ENCODE measurements around the gene SEC31A. TPM values are rescaled to one million over a fixed set of nuclear protein-coding genes. Genes with fewer than 3 reads are reported as not detected.

SEC31A gene
- total and polyA plus RNA-seq, 12 donors = 137 to 355 (median 205) TPM

DNA sequence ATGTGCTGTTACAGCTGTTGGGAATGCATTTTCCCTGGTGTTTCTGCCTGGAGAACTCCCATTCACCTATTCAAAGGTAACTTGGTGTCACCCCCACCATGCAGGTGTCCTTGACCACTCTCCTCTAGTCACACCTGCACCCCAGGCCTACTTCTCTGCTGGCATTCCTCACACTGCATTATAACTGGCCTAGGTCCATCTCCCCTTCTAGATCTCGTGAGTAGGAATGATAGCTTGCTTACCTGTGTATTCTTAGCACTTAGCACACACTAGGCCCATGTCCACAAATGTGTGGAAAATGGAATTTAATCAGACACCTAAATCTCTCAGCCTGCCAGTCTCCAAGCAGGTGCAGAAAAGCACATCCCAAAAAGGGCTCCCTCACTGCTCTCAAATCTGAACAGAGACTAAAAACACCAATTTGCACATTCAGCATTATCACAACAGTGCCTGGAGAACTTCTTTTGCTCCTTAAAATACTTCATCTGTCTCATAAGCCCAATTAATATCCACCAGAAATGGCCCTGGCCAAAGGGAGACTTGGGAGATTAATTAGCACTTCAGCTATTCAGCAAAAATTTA is 110.7 kb downstream of the SEC31A start:
- peak overlapping the region in 3 of 5 donors; percentile 52 to 59 (median 58) for H3K27ac ChIP-seq
- H3K4me3 ChIP-seq = no peak overlapping the region
- intact Hi-C loops (cut with DNase I) = no loop called here
- DNase-seq = peak in 3 of 7 donors; percentile 6 to 29 (median 9)
- H3K27me3 ChIP-seq = no peaks in the 10 kb centered on the region
- peaks cover 24 to 50% of the 10 kb centered on the region in 2 donors for H3K4me1 ChIP-seq (replicated peaks in 1 of 2)
- WGBS, 4 donors = 38 to 56% (median 50%) methylated on average over 1 of the region's 1 CpG
- H3K36me3 ChIP-seq (replicated peaks in 1 of 2) = no peaks in the 10 kb centered on the region
- TF ChIP-seq, protein P1, sequence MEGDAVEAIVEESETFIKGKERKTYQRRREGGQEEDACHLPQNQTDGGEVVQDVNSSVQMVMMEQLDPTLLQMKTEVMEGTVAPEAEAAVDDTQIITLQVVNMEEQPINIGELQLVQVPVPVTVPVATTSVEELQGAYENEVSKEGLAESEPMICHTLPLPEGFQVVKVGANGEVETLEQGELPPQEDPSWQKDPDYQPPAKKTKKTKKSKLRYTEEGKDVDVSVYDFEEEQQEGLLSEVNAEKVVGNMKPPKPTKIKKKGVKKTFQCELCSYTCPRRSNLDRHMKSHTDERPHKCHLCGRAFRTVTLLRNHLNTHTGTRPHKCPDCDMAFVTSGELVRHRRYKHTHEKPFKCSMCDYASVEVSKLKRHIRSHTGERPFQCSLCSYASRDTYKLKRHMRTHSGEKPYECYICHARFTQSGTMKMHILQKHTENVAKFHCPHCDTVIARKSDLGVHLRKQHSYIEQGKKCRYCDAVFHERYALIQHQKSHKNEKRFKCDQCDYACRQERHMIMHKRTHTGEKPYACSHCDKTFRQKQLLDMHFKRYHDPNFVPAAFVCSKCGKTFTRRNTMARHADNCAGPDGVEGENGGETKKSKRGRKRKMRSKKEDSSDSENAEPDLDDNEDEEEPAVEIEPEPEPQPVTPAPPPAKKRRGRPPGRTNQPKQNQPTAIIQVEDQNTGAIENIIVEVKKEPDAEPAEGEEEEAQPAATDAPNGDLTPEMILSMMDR (IDR thresholded peaks at IDR 0.05) = no peak
- TF ChIP-seq POLR2A (IDR thresholded peaks at IDR 0.05) = no peak
- H3K9me3 ChIP-seq (replicated peaks in 1 of 3) = no peaks in the 10 kb centered on the region

DNA sequence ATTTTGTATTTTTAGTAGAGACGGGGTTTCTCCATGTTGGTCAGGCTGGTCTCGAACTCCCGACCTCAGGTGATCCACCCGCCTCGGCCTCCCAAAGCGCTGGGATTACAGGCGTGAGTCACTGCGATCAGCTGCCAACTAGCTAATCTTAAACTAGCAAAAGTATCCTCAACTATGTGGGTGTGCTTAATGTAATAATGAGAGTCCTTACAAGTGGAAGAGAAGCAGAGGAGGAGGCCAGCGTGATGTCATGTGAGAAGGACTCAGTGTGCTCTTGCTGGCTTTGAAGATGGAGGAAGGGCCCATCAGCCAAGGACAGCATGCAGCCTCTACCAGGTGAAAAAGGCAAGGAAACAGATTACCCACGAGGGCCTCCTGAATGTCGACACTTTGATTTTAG is 111.9 kb downstream of the SEC31A start:
- H3K27ac ChIP-seq = no peak overlapping the region
- no peak overlapping the region for H3K4me3 ChIP-seq
- WGBS, 4 donors = 83 to 95% (median 88%) methylated on average over 9 to 11 of the region's 11 CpGs
- H3K27me3 ChIP-seq = no peaks in the 10 kb centered on the region
- H3K36me3 ChIP-seq (replicated peaks in 1 of 2) = no peaks in the 10 kb centered on the region
- TF ChIP-seq POLR2A (IDR thresholded peaks at IDR 0.05) = no peak
- TF ChIP-seq, protein P1 (IDR thresholded peaks at IDR 0.05) = no peak
- intact Hi-C loops (cut with DNase I) = no loop called here
- H3K4me1 ChIP-seq (replicated peaks in 1 of 2) = peaks cover 15 to 46% of the 10 kb centered on the region in 2 donors
- H3K9me3 ChIP-seq (replicated peaks in 1 of 3) = no peaks in the 10 kb centered on the region
- DNase-seq = peak in 3 of 7 donors; percentile 5 to 31 (median 15)

DNA sequence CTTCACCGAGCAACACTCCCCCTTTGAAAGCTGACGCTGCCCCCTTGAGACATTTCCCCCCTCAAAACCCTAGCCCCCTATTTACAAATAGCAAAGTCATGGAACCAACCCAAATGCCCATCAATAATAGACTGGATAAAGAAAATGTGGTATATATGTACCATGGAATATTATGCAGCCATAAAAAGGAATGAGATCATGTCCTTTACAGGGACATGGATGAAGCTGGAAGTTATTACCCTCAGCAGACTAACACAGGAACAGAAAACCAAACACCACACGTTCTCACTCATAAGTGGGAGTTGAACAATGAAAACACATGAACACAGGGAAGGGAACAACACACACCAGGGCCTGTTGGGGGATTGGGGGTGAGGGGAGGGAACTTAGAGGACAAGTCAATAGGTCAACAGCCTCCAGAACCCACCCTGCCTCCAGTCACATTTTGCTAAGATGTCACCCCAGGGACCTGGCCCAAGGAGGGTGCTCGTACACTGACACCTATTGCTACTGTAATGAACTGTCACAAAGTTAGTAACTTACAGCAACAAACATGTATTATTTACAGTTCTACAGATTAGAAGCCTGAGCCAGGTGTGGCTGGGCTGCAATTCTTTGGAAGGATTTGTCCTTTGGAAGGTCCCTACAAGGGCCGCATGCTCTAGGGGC is 113.0 kb downstream of the SEC31A start:
- Histone ChIP-seq H3K9me3 (replicated peaks in 1 of 3) (no peaks in the 10 kb centered on the region), H3K4me3 (no peak overlapping the region), H3K27me3 (no peaks in the 10 kb centered on the region), H3K27ac (peak overlapping the region in 1 of 5 donors; percentile 40), H3K4me1 (replicated peaks in 1 of 2) (peaks cover 15 to 42% of the 10 kb centered on the region in 2 donors), H3K36me3 (replicated peaks in 1 of 2) (no peaks in the 10 kb centered on the region)
- 89 to 100% (median 94%) methylated on average over 4 to 5 of the region's 5 CpGs for WGBS, 4 donors
- TF ChIP-seq, protein P1 (IDR thresholded peaks at IDR 0.05) = no peak
- TF ChIP-seq POLR2A (IDR thresholded peaks at IDR 0.05) = no peak
- DNase-seq = peak in 2 of 7 donors; percentile 14 to 40
- intact Hi-C loops (cut with DNase I) = no loop called here

DNA sequence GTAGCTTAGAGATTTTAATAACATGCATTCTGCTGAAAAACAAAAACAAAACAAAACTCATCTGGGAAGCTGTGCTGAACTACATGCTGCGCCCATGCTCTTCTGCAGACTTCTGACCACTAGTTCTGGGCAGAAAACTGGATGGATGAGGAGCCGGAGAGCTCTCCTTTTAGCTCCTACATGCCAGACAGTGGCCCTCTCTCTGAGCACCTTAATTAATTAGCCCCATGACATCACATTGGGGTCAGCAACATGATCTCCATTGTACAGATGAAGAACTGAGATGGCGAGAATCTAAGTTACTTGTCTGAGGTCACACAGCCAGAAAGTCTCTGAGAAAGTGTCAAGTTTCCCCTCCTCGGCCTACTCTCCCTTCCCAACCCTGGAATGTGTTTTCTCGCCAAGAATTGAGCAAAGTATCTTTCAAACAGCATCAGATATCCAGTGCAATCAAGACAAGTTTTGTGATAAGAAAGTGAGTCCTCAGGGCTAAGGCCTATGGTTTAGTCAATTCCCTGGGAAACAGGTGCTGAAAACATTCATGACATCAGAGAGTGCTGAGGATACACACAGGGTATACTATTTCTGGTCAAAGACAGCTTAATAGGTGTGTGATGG is 113.9 kb downstream of the SEC31A start:
- Histone ChIP-seq H3K4me3 (no peak overlapping the region), H3K4me1 (replicated peaks in 1 of 2) (peaks cover 15 to 39% of the 10 kb centered on the region in 2 donors), H3K27me3 (no peaks in the 10 kb centered on the region), H3K27ac (peak overlapping the region in 1 of 5 donors; percentile 63), H3K36me3 (replicated peaks in 1 of 2) (no peaks in the 10 kb centered on the region), H3K9me3 (replicated peaks in 1 of 3) (no peaks in the 10 kb centered on the region)
- no peak for DNase-seq
- intact Hi-C loops (cut with DNase I) = no loop called here
- TF ChIP-seq, protein P1 (IDR thresholded peaks at IDR 0.05) = no peak
- TF ChIP-seq POLR2A (IDR thresholded peaks at IDR 0.05) = no peak
- 66 to 75% (median 70%) methylated on average over 5 of the region's 5 CpGs for WGBS, 4 donors

Data from adrenal gland (tissue), 12 donors.